Keratinocyte (primary cell): Measurements from ENCODE around the gene TBC1D5. TPM values are rescaled to one million over a fixed set of nuclear protein-coding genes. Genes with fewer than 3 reads are reported as not detected.

Source experiments
- DNase-seq: peaks from one replicate; pipeline ENCODE4 v3.0.0-alpha.2; 2011; ENCODE audit warnings: low read depth, missing footprints, low spot score
- FAIRE-seq: peaks from 2 replicates; lab custom pipeline; 2011; peaks lifted over from hg19 to GRCh38; lab: Jason Lieb, UNC
- H2AFZ ChIP-seq: 2 replicates; pipeline ENCODE4 v1.6.0; 2012; ENCODE audit warnings: low read length, control low read depth, inconsistent platforms; ENCODE audit not compliant: control insufficient read depth
- H3K27ac ChIP-seq: 2 replicates; pipeline ENCODE4 v1.5.1; 2011; ENCODE audit warnings: low read length; ENCODE audit not compliant: control insufficient read depth, insufficient read depth
- H3K27me3 ChIP-seq: 3 replicates; pipeline ENCODE4 v1.6.0; 2011; ENCODE audit warnings: low read length; ENCODE audit not compliant: control insufficient read depth, insufficient read depth; ENCODE audit errors: extremely low read depth
- H3K36me3 ChIP-seq, 2 experiments: 2 replicates in 1 of 2; 3 replicates in 1 of 2; pipeline ENCODE4 v1.5.1; 2011; ENCODE audit warnings: low read length in 2 of 2, mild to moderate bottlenecking in 1 of 2; ENCODE audit not compliant: control insufficient read depth in 2 of 2, insufficient read depth in 2 of 2; ENCODE audit errors: extremely low read depth in 1 of 2
- H3K4me1 ChIP-seq: 3 replicates; pipeline ENCODE4 v1.5.1; 2011; ENCODE audit warnings: low read length; ENCODE audit not compliant: control insufficient read depth, insufficient read depth; ENCODE audit errors: extremely low read depth
- H3K4me2 ChIP-seq: 3 replicates; pipeline ENCODE4 v1.6.0; 2011; ENCODE audit warnings: low read depth, low read length; ENCODE audit not compliant: control insufficient read depth, insufficient read depth; ENCODE audit errors: extremely low read depth
- H3K4me3 ChIP-seq, 3 experiments: fragments of 200-600 bp in 1 of 3; sonication (generic) in 1 of 3; 2 replicates in 2 of 3; 3 replicates in 1 of 3; pipeline ENCODE4 v1.5.1; 2011 to 2016; ENCODE audit warnings: low read length in 3 of 3, mild to moderate bottlenecking in 3 of 3, control low read depth in 2 of 3, inconsistent platforms in 1 of 3, low read depth in 1 of 3, mixed read lengths in 1 of 3, mixed run types in 1 of 3, moderate library complexity in 1 of 3; ENCODE audit not compliant: control insufficient read depth in 2 of 3, insufficient read depth in 2 of 3; ENCODE audit errors: extremely low read depth in 1 of 3
- H3K79me2 ChIP-seq: 2 replicates; pipeline ENCODE4 v1.6.0; 2012; ENCODE audit warnings: low read length; ENCODE audit not compliant: control insufficient read depth, insufficient read depth
- H3K9ac ChIP-seq: 3 replicates; pipeline ENCODE4 v1.6.0; 2011; ENCODE audit warnings: low read length; ENCODE audit not compliant: control insufficient read depth, insufficient read depth; ENCODE audit errors: extremely low read depth
- H3K9me1 ChIP-seq: 3 replicates; pipeline ENCODE4 v1.6.0; 2011; ENCODE audit warnings: low read length; ENCODE audit not compliant: control insufficient read depth, insufficient read depth; ENCODE audit errors: extremely low read depth
- H3K9me3 ChIP-seq: 2 replicates; pipeline ENCODE4 v1.5.1; 2012; ENCODE audit warnings: low read depth, low read length; ENCODE audit not compliant: control insufficient read depth
- H4K20me1 ChIP-seq: 3 replicates; pipeline ENCODE4 v1.6.0; 2011; ENCODE audit warnings: low read length; ENCODE audit not compliant: control insufficient read depth, insufficient read depth; ENCODE audit errors: extremely low read depth
- EZH2 ChIP-seq: IDR thresholded peaks from one replicate; pipeline ENCODE4 v1.6.1; 2012; ENCODE audit warnings: inconsistent platforms, mild to moderate bottlenecking, low read length, moderate library complexity
- dilution Hi-C: fragments of 300-500 bp; cut with MboI; formaldehyde crosslinking; loops from one replicate; pipeline ENCODE4 v1.7.0; 2020; ENCODE audit warnings: low sequenced_read_pairs; ENCODE audit not compliant: extremely low pct_ligation_motif_present
- polyA plus RNA-seq, 5 experiments: library from polyadenylated mRNA; depleted of rRNA in 3 of 5; stranded (reverse) in 3 of 5; stranded (forward) in 1 of 5; unstranded in 1 of 5; fragments of >200 nt; gene quantifications; 1 replicate in 1 of 5; 2 replicates in 3 of 5; 3 replicates in 1 of 5; pipeline versions ENCODE4 v1.2.1 to v1.2.3, GENCODE V29; 2011 to 2012; ENCODE audit warnings: missing spikeins in 2 of 5, low read depth in 1 of 5, low replicate concordance in 1 of 5
- TF ChIP-seq, protein P1 (sequence below), 3 experiments: IDR thresholded peaks in 1 of 3; conservative IDR thresholded peaks in 1 of 3; optimal IDR thresholded peaks in 1 of 3; 2 replicates in 2 of 3; 3 replicates in 1 of 3; pipeline versions ENCODE3 to v1.5.1; 2011; ENCODE audit warnings: low read length in 3 of 3, mild to moderate bottlenecking in 3 of 3, moderate library complexity in 2 of 3, control low read depth in 1 of 3, inconsistent platforms in 1 of 3; ENCODE audit not compliant: insufficient read depth in 2 of 3; ENCODE audit errors: extremely low read depth in 1 of 3

The TBC1D5 gene
- polyA plus RNA-seq, 1 donor (not counting 4 experiments of a cell fraction or from before 2014, with no cell fraction given): 25.8 TPM

DNA sequence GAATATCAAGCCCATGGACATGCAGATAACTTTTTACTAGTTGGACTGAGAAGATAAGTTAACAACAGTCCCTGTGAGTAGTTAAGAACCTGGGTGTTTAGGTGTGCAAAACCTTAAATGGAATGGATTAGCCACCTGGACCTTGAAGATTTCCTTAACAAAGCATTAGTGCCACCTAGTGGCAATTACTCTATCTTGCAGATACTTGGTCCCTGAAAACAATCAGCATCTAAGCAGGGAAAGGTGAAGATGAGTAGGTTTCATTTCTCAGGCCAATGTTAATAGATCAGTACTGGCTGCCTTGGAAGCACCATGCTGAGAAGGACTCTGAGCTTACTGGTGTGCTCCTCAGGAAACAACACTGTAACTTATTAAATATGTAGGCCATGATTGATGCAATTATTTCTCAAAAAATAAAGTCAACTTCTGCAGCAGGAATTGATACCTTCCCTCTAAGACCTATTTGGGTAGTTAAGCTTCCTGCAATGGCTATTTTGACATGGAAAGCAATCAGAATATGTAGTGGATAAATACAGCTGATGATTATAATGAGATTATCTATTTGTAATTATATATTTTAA is 329.4 kb downstream of the TBC1D5 start:
- H3K9me3 ChIP-seq: no peaks in the 10 kb centered on the region
- dilution Hi-C loops: no loop called here
- no peak overlapping the region for H3K4me3 ChIP-seq
- peak; percentile 79 for FAIRE-seq
- H3K36me3 ChIP-seq: peaks cover 0 to 1% of the 10 kb centered on the region in 2 experiments
- no peaks in the 10 kb centered on the region for H3K9me1 ChIP-seq
- H3K27me3 ChIP-seq: no peaks in the 10 kb centered on the region
- TF ChIP-seq, protein P1, sequence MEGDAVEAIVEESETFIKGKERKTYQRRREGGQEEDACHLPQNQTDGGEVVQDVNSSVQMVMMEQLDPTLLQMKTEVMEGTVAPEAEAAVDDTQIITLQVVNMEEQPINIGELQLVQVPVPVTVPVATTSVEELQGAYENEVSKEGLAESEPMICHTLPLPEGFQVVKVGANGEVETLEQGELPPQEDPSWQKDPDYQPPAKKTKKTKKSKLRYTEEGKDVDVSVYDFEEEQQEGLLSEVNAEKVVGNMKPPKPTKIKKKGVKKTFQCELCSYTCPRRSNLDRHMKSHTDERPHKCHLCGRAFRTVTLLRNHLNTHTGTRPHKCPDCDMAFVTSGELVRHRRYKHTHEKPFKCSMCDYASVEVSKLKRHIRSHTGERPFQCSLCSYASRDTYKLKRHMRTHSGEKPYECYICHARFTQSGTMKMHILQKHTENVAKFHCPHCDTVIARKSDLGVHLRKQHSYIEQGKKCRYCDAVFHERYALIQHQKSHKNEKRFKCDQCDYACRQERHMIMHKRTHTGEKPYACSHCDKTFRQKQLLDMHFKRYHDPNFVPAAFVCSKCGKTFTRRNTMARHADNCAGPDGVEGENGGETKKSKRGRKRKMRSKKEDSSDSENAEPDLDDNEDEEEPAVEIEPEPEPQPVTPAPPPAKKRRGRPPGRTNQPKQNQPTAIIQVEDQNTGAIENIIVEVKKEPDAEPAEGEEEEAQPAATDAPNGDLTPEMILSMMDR (optimal IDR thresholded peaks at IDR 0.05 in 1 of 3, IDR thresholded peaks at IDR 0.05 in 1 of 3, conservative IDR thresholded peaks at IDR 0.05 in 1 of 3; ENCODE audit: extremely low read depth in 1 of 3, insufficient read depth in 2 of 3, low read length in 3 of 3): peak; percentile 36 to 79 (median 65)
- TF ChIP-seq EZH2: no peak
- no peak overlapping the region for H3K9ac ChIP-seq
- H3K4me2 ChIP-seq: no peak overlapping the region
- no peaks in the 10 kb centered on the region for H4K20me1 ChIP-seq
- no peaks in the 10 kb centered on the region for H3K4me1 ChIP-seq
- H3K27ac ChIP-seq: no peak overlapping the region
- H2AFZ ChIP-seq: no peak overlapping the region
- DNase-seq: peak; percentile 17
- H3K79me2 ChIP-seq: no peaks in the 10 kb centered on the region

DNA sequence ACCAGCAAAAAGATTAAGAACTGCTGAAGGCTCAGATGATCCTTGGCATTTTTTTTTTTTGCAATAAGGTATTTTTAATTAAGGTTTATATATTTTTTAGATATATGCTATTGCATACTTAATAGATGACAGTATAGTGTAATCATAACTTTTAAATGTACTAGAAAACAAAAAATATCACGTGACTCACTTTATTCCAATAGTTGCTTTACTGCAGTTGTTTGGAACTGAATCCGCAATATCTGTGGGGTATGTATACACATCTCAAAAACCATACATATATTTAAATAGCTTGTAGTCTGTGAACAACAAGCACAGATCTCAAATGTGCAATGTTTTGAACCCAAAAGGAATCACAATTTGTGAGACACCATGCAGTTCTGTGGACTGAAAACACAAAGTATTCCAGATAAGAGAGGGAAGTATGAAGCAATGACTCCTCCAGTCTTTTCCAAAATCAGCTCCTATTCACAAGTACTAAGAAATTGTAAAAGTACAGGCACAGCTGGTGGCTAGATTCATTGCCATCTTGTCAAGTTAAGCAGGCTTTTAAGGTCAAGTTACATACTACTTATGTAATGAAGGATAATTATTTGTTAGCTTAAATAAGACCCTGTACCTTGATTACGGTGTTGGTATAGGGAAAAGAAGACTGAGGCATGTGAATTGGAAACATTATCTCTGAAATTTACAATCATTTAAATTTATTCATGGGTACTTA is 331.1 kb downstream of the TBC1D5 start:
- DNase-seq (no peak), FAIRE-seq (no peak)
- Histone ChIP-seq H3K79me2 (no peaks in the 10 kb centered on the region), H3K9ac (no peak overlapping the region), H3K4me1 (no peaks in the 10 kb centered on the region), H4K20me1 (no peaks in the 10 kb centered on the region), H2AFZ (no peak overlapping the region), H3K4me3 (no peak overlapping the region), H3K9me3 (no peaks in the 10 kb centered on the region), H3K27ac (no peak overlapping the region), H3K9me1 (no peaks in the 10 kb centered on the region), H3K36me3 (peaks cover 0 to 1% of the 10 kb centered on the region in 2 experiments), H3K4me2 (no peak overlapping the region), H3K27me3 (no peaks in the 10 kb centered on the region)
- dilution Hi-C loops: no loop called here
- TF ChIP-seq, protein P1 (optimal IDR thresholded peaks at IDR 0.05 in 1 of 3, IDR thresholded peaks at IDR 0.05 in 1 of 3, conservative IDR thresholded peaks at IDR 0.05 in 1 of 3; ENCODE audit: extremely low read depth in 1 of 3, insufficient read depth in 2 of 3, low read length in 3 of 3): no peak
- TF ChIP-seq EZH2: no peak
